Fibroblast of the aortic adventitia (primary cell): ENCODE measurements around the gene FBXO44. TPM values are rescaled to one million over a fixed set of nuclear protein-coding genes. Genes with fewer than 3 reads are reported as not detected.
A peak's percentile ranks its signal among the peaks of the same experiment; 100 is the strongest.

Source experiments
- DNase-seq: peaks from one replicate; pipeline ENCODE4 v3.0.0-alpha.2; 2010; ENCODE audit warnings: low read depth
- H3K4me3 ChIP-seq: 2 replicates; pipeline ENCODE4 v1.5.1; 2011; ENCODE audit warnings: low read depth, mild to moderate bottlenecking, control low read depth, low read length, moderate library complexity
- CTCF ChIP-seq: IDR thresholded peaks from 2 replicates; pipeline ENCODE4 v1.5.1; 2011; ENCODE audit warnings: mild to moderate bottlenecking, low read length, control low read depth, inconsistent platforms; ENCODE audit not compliant: insufficient read depth
- total RNA-seq: library from RNA; depleted of rRNA; stranded (reverse); fragments of >200 nt; gene quantifications from 2 replicates; pipeline ENCODE4 v1.2.3, GENCODE V29; 2012; ENCODE audit warnings: low replicate concordance

Gene FBXO44
- total RNA-seq, 1 donor = 8.1 TPM

DNA sequence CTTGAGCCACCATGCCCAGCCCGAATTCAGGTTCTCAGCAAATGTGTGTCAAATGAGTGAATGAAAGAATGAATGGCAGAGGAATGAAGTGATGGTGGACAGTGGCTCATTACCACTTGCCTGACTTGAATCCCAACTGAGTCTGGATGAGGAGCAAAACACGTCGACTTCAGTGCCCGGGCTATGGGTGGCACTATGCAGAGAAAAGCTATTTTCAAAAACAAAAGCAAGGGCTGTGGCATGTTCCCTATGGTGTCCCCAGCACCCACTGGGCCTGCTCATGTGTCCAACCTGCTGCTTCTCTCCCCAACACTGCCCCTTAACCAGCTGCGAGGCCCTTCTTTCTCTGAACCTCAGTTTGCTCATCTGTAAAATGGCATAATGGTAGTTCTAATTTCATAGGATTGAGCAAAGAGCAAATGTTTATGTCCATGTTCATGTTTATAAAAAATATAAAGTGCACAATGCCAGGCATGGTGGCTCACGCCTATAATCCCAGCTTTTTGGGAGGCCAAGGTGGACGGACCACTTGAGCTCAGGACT lies 30.6 kb downstream of the FBXO44 start:
- TF ChIP-seq CTCF = no peak
- no peak overlapping the region for H3K4me3 ChIP-seq
- no peak for DNase-seq

DNA sequence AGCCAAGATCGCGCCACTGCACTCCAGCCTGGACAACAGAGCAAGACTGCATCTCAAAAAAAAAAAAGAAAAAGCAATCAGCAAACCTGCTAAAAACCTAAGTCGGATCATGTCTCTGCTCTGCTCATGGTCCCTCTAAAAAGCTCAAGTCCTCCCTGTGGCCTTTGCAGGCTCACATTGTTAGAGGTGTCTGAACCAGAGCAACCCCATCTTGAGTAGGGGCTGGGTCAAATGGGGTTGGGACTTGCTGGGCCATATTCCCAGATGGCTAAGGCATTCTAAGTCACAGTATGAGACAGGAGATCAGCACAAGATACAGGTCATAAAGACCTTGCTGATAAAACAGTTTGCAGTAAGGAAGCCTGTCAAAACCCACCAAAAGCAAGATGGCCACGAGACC lies 33.8 kb downstream of the FBXO44 start:
- no peak for DNase-seq
- H3K4me3 ChIP-seq = no peak overlapping the region
- TF ChIP-seq CTCF = no peak

GRCh38 chr1:11690397-11691301 lies 36.0 kb downstream of the FBXO44 start:
- no peak for DNase-seq
- peak overlapping the region; percentile 31 for H3K4me3 ChIP-seq
- no peak for TF ChIP-seq CTCF

DNA sequence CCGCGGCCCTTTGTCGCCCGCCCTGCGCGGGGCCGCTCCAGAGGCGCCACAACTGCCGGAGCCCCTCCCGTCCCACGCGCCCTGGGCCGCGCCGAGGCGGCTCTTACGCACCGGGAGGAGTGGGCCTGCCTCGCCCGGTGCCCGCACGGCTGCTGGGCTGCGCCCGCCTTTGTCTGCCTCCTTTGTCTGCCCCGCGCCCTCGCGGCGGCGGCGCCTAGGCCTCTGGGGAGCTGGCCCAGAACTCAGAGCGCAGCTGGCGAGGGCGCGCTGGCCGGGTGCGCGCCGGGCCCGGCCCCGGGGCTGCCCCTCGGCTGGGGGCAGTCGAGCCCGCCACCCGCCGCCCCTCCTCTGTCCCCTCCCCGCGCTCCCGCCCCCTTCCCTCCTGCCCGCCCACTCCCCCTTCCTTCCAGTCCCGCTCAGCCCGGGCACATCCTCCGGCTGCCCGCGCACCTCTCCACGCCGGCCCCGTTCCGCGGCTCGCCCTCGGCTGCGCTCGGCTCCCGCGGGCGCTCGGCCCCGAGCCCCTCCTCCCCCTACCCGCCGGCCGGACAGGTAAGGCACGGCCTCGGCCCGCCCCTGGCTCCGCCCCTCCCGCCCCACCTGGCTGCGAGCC lies 36.7 kb downstream of the FBXO44 start, which contains the start of gene DRAXIN:
Gene DRAXIN (plus strand): TSS at position 409 of the 613 bp plus-strand sequence. CDS start 14,549 bp downstream, outside the sequence.
- peak within 1 kb of the TSS; percentile 31 for H3K4me3 ChIP-seq
- no peak for DNase-seq
- no peak for TF ChIP-seq CTCF

DNA sequence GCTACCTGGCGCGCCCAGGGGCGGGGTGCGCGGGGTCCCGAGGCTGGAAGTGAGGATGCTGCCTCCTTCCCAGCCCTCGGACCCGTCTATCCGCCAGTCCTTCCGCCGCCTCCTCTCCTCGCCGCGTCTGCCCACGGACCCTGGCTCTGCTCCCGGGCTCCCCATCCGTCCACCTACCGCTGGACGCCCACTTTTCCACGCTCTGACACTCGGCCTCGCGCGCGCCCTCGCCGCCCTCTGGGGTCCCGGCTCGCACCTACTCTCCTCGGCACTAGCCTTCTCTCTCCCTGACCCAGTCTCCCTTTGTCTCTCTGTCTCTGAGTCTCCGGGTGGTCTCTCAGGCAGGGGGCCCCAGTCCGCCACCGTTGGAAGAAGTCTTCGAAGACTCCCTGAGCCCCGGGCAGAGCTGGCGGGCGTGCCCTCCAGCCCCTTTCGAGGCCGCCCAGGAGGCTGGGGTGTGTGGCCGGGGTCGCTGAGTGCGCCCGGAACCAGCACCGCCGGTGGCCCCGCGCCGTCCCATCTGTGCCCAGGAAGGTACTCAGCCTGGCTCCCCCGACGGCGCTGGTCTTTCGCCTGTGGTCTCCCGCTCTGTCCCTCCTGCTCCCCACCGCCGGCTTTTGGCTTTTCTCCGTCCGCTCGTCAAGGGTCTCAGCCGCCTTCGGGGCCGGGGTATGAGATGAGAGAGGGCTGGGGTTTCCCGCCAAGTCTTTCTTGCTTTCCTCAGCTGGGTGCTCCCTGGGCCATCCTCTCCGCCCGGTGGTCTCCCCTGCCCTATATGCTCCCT lies 37.4 kb downstream of the FBXO44 start:
- no peak for DNase-seq
- no peak for TF ChIP-seq CTCF
- H3K4me3 ChIP-seq = no peak overlapping the region

DNA sequence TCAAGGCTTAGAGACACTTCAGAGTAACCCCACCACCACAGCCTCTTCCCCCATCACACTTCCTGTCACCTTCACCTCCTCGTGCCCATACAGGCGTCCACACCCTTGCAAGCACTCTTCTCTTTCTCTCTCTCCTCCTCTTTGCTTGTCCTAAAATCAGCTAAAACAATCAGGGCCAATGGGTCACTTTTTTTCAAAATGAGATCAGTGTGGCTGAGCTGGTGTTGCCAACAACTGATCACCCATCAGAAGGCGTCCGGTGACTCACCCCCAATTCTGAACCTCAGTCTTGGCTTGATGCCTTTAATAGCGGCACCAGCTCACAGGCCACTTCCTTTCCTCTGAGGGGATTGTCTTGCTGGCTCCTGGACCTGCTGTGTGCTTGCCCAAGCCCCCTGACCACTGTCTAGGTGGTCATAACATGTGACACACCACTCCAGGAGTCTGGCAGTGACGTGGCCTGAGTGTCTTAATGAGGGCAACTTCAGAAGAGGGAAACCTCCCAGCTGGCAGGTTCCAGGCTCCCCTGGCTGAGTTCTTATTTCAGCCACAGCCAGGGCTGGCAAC lies 38.4 kb downstream of the FBXO44 start:
- DNase-seq = peak; percentile 83
- no peak for TF ChIP-seq CTCF

More for the DNA sequence above, 38.4 kb downstream of the FBXO44 start:
- H3K4me3 ChIP-seq = no peak overlapping the region
